B cell (primary cell): ENCODE measurements around the gene BEGAIN. TPM values are rescaled to one million over a fixed set of nuclear protein-coding genes. Genes with fewer than 3 reads are reported as not detected.

ENCODE experiments used
- ATAC-seq: fragments of 200-7000 bp; cut with Tn5 transposase; one replicate; pipeline ENCODE4 v1.10.0; 2021; ENCODE audit warnings: low read depth, mild to moderate bottlenecking, moderate number of reproducible peaks, moderate library complexity
- CTCF ChIA-PET: fragments of 350-600 bp; sonication (Branson Sonifier 250); formaldehyde crosslinking; loops from one replicate; lab custom pipeline; 2021; ENCODE audit warnings: antibody characterized with exemption, inconsistent platforms; lab: Charles Lee
- POLR2A ChIA-PET: fragments of 350-600 bp; sonication (Branson Sonifier 250); formaldehyde crosslinking; loops from one replicate; lab custom pipeline; 2021; ENCODE audit warnings: antibody characterized with exemption; lab: Charles Lee
- DNase-seq: peaks from one replicate; pipeline ENCODE4 v3.0.0; 2013
- H2AFZ ChIP-seq: 2 replicates; pipeline ENCODE4 v1.6.1; 2012; ENCODE audit warnings: mild to moderate bottlenecking, low read depth, low read length; ENCODE audit not compliant: insufficient read depth, poor library complexity, severe bottlenecking
- H3K27ac ChIP-seq, 2 donors: 1 replicate in 1 of 2; 2 replicates in 1 of 2; pipeline ENCODE4 v1.5.1; 2012 to 2013; ENCODE audit warnings: low read length in 2 of 2, mild to moderate bottlenecking in 2 of 2, moderate library complexity in 1 of 2
- H3K27me3 ChIP-seq, 4 experiments: fragments of 200-600 bp in 1 of 4; sonication (generic) in 1 of 4; replicated peaks in 1 of 4; 1 replicate in 2 of 4; 2 replicates in 2 of 4; pipeline versions ENCODE4 v1.6.1 to v1.7.0; 2013 to 2016; ENCODE audit warnings: low read length in 3 of 4, mild to moderate bottlenecking in 2 of 4, mixed read lengths in 1 of 4, moderate library complexity in 1 of 4; ENCODE audit not compliant: insufficient read depth in 4 of 4, control insufficient read depth in 3 of 4; ENCODE audit errors: control extremely low read depth in 1 of 4
- H3K36me3 ChIP-seq, 2 experiments: replicated peaks in 1 of 2; 1 replicate in 1 of 2; 2 replicates in 1 of 2; pipeline versions ENCODE4 v1.6.1 to v1.7.1; 2013; ENCODE audit warnings: low read length in 1 of 2; ENCODE audit not compliant: insufficient read depth in 2 of 2, control insufficient read depth in 1 of 2; ENCODE audit errors: control extremely low read depth in 1 of 2, extremely low read depth in 1 of 2
- H3K4me1 ChIP-seq, 2 donors: fragments of 200-600 bp in 1 of 2; sonication (generic) in 1 of 2; 1 replicate in 1 of 2; 2 replicates in 1 of 2; pipeline versions ENCODE4 v1.5.1 to v1.6.1; 2013 to 2017; ENCODE audit warnings: low read length in 2 of 2; ENCODE audit not compliant: control insufficient read depth in 2 of 2, insufficient read depth in 2 of 2
- H3K4me2 ChIP-seq: replicated peaks from 2 replicates; pipeline ENCODE3; 2012; ENCODE audit warnings: mild to moderate bottlenecking, low read depth, low read length; ENCODE audit not compliant: poor library complexity, severe bottlenecking
- H3K4me3 ChIP-seq, 5 experiments: fragments of 200-600 bp in 1 of 5; sonication (generic) in 1 of 5; 1 replicate in 3 of 5; 2 replicates in 2 of 5; pipeline versions ENCODE4 v1.5.1 to v1.7.0; 2011 to 2016; ENCODE audit warnings: low read length in 4 of 5, mild to moderate bottlenecking in 4 of 5, low read depth in 2 of 5, control low read depth in 1 of 5, moderate library complexity in 1 of 5; ENCODE audit not compliant: insufficient read depth in 1 of 5; ENCODE audit errors: control extremely low read depth in 1 of 5, extremely low read depth in 1 of 5
- H3K79me2 ChIP-seq: fragments of 200-600 bp; sonication (generic); one replicate; pipeline ENCODE4 v1.6.0; 2016; ENCODE audit warnings: low read length; ENCODE audit not compliant: control insufficient read depth, insufficient read depth
- H3K9ac ChIP-seq: fragments of 200-600 bp; sonication (generic); 2 replicates; pipeline ENCODE4 v1.6.1; 2017; ENCODE audit warnings: mild to moderate bottlenecking, low read length, moderate library complexity
- H3K9me3 ChIP-seq, 3 donors: one replicate each; pipeline versions ENCODE4 v1.6.1 to v1.7.1; 2013; ENCODE audit warnings: low read length in 2 of 3; ENCODE audit not compliant: control insufficient read depth in 2 of 3, insufficient read depth in 1 of 3; ENCODE audit errors: control extremely low read depth in 1 of 3
- H4K20me1 ChIP-seq: 2 replicates; pipeline ENCODE4 v1.6.0; 2012; ENCODE audit warnings: mild to moderate bottlenecking, low read length; ENCODE audit not compliant: insufficient read depth, control insufficient read depth, poor library complexity, severe bottlenecking
- H3K27ac Mint-ChIP-seq: one replicate; pipeline ENCODE4 v1.8.0; 2021; ENCODE audit warnings: mixed read lengths
- H3K27me3 Mint-ChIP-seq: one replicate; pipeline ENCODE4 v1.8.0; 2021; ENCODE audit warnings: mixed read lengths
- H3K4me1 Mint-ChIP-seq: one replicate; pipeline ENCODE4 v1.8.0; 2021; ENCODE audit warnings: mixed read lengths
- H3K4me3 Mint-ChIP-seq: one replicate; pipeline ENCODE4 v1.8.0; 2021; ENCODE audit warnings: mixed read lengths
- H3K9me3 Mint-ChIP-seq: one replicate; pipeline ENCODE4 v1.8.0; 2022; ENCODE audit warnings: mixed read lengths; ENCODE audit not compliant: insufficient read depth
- EZH2 ChIP-seq: IDR thresholded peaks from 2 replicates; pipeline ENCODE4 v1.6.1; 2012; ENCODE audit warnings: borderline replicate concordance, low read depth, mild to moderate bottlenecking, moderate library complexity, low read length; ENCODE audit not compliant: insufficient read depth, poor library complexity, severe bottlenecking
- WGBS: methylation state at CpG from one replicate; pipeline ENCODE4 v1.1.5; 2013; ENCODE audit warnings: missing lambda C conversion rate; ENCODE audit not compliant: insufficient coverage; 5-methylcytosine and 5-hydroxymethylcytosine counted together
- intact Hi-C: fragments of 100-400 bp; cut with micrococcal nuclease; formaldehyde crosslinking; loops from one replicate; pipeline ENCODE4 v1.10.0; 2022
- polyA plus RNA-seq: library from polyadenylated mRNA; depleted of rRNA; stranded (reverse); fragments of >200 nt; gene quantifications from 2 replicates; pipeline ENCODE4 v1.2.3, GENCODE V29; 2012
- total RNA-seq, 2 donors: library from RNA; stranded (reverse); fragments of 120-200 nt in 1 of 2; gene quantifications; 1 replicate in 1 of 2; 2 replicates in 1 of 2; pipeline versions ENCODE4 v1.2.3 to v1.2.4, GENCODE V29; 2013 to 2022
- TF ChIP-seq, protein P1 (sequence below): fragments of 200-600 bp; IDR thresholded peaks from one replicate; pipeline ENCODE4 v1.8.0; 2022; ENCODE audit warnings: antibody characterized with exemption, mild to moderate bottlenecking

BEGAIN gene
- total and polyA plus RNA-seq, 2 donors (not counting 1 experiment from before 2014, with no cell fraction given), result 4.9 TPM; not detected in 1

DNA sequence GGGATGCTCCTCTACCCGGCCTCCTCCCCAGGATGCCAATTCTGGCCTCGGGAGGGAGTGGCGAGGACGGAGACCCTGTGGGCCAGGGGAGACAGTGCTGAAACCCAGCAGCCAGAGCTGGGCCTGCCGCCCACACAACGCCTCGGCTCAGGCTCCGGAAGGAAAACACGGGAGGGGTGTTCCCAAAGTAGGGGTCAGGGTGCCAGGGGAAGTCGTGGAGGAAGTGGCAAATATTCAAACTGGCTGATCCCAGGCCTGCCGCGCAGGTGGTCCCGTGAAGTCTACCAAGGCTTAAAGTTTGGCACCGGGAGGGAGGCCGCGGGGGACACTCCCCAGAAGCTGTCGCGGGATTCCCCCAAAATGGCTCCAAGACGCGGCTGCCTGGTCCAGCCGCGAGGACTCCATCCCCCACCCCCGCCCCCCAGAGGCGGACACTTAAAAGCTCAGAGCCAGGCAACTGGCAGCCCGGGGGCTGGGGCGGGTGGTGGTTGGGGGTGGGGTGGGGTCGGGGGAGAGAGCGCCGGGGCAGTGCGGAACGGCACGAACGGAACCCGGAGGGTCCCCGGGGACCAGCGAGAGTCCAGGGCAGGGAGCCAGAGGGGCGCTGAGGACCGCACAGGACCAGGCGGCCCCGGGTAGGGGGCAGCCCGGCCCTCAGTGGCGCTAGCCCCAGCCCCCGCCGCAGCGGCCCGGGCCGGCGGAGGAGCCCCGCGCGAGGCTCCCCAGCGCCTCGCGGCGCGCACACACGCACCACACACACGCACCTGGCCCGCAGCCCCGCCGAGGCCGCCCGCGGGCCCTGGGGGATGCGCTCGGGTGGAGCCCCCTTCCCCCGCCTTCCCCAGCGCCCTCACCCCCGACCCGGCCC lies 20.0 kb downstream of the BEGAIN start:
- peak overlapping the region; percentile 74 for H3K4me2 ChIP-seq
- H3K27me3 Mint-ChIP-seq, result peaks cover 48% of the 10 kb centered on the region
- H3K9ac ChIP-seq, result peak overlapping the region; percentile 47
- TF ChIP-seq EZH2, result no peak
- TF ChIP-seq, protein P1, sequence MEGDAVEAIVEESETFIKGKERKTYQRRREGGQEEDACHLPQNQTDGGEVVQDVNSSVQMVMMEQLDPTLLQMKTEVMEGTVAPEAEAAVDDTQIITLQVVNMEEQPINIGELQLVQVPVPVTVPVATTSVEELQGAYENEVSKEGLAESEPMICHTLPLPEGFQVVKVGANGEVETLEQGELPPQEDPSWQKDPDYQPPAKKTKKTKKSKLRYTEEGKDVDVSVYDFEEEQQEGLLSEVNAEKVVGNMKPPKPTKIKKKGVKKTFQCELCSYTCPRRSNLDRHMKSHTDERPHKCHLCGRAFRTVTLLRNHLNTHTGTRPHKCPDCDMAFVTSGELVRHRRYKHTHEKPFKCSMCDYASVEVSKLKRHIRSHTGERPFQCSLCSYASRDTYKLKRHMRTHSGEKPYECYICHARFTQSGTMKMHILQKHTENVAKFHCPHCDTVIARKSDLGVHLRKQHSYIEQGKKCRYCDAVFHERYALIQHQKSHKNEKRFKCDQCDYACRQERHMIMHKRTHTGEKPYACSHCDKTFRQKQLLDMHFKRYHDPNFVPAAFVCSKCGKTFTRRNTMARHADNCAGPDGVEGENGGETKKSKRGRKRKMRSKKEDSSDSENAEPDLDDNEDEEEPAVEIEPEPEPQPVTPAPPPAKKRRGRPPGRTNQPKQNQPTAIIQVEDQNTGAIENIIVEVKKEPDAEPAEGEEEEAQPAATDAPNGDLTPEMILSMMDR, result no peak
- WGBS, result 3% methylated on average over 61 of the region's 70 CpGs
- peaks cover 5 to 13% of the 10 kb centered on the region in 2 donors for H3K4me1 ChIP-seq
- ChIA-PET CTCF (no interaction called here), POLR2A (no interaction called here)
- H3K27ac ChIP-seq, result no peak overlapping the region
- no peaks in the 10 kb centered on the region for H3K36me3 ChIP-seq
- peaks cover 2% of the 10 kb centered on the region for H3K4me1 Mint-ChIP-seq
- no peak overlapping the region for H3K4me3 Mint-ChIP-seq
- peaks cover 0 to 10% (median 0%) of the 10 kb centered on the region in 3 donors for H3K9me3 ChIP-seq
- intact Hi-C loops, result no loop called here
- peak overlapping the region in 2 of 5 experiments; percentile 20 to 62 for H3K4me3 ChIP-seq
- H4K20me1 ChIP-seq, result no peaks in the 10 kb centered on the region
- no peak for ATAC-seq
- no peaks in the 10 kb centered on the region for H3K79me2 ChIP-seq
- peaks cover 0 to 54% (median 17%) of the 10 kb centered on the region in 4 experiments for H3K27me3 ChIP-seq
- H3K9me3 Mint-ChIP-seq, result no peaks in the 10 kb centered on the region
- no peak overlapping the region for H3K27ac Mint-ChIP-seq
- no peak for DNase-seq
- no peak overlapping the region for H2AFZ ChIP-seq

DNA sequence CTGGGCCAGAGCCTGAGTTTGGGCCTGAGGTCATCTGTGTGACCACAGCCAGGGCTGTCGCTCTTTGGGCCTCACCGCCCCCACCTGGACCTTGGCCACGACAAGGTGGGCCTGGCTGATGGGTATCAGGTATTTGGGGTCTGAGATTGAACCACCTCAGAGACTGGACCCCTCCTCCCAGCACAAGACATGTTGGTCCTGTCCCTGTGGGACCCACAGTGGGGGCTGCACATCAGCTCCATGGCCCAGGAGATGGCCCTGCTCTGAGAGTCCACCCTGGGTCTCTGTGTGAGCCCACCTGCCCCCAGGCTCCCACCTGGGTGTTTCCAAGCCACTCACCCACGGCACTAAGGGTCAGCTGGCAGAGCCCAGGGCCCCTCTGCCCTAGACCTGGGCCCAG lies 20.6 kb downstream of the BEGAIN start:
- no peak overlapping the region for H2AFZ ChIP-seq

More for the DNA sequence above, 20.6 kb downstream of the BEGAIN start:
- H3K4me1 ChIP-seq, result peaks cover 5 to 13% of the 10 kb centered on the region in 2 donors
- Mint-ChIP-seq H3K27ac (no peak overlapping the region), H3K4me3 (no peak overlapping the region), H3K27me3 (peaks cover 43% of the 10 kb centered on the region), H3K9me3 (no peaks in the 10 kb centered on the region), H3K4me1 (peaks cover 2% of the 10 kb centered on the region)
- H3K79me2 ChIP-seq, result no peaks in the 10 kb centered on the region
- no peak overlapping the region for H3K27ac ChIP-seq
- ChIA-PET CTCF (no interaction called here), POLR2A (no interaction called here)
- ATAC-seq (no peak), DNase-seq (no peak)
- H4K20me1 ChIP-seq, result no peaks in the 10 kb centered on the region
- TF ChIP-seq, protein P1, result no peak
- TF ChIP-seq EZH2, result no peak
- peaks cover 0 to 13% (median 0%) of the 10 kb centered on the region in 3 donors for H3K9me3 ChIP-seq
- peak overlapping the region; percentile 74 for H3K4me2 ChIP-seq
- no peak overlapping the region for H3K4me3 ChIP-seq
- H3K36me3 ChIP-seq, result no peaks in the 10 kb centered on the region
- intact Hi-C loops, result no loop called here
- 86% methylated on average over 3 of the region's 4 CpGs for WGBS
- no peak overlapping the region for H3K9ac ChIP-seq
- H3K27me3 ChIP-seq, result peaks cover 0 to 48% (median 16%) of the 10 kb centered on the region in 4 experiments
